Activated CD8-positive, alpha-beta memory T cell treated with anti-CD3 and anti-CD28 coated beads, Interleukin-2, amount 50 U/mL, for 4 hours (primary cell): Measurements from ENCODE around the gene SLC7A6.
A peak's percentile ranks its signal among the peaks of the same experiment; 100 is the strongest.

Experiments used
- DNase-seq: peaks from one replicate; pipeline ENCODE4 v3.0.0-alpha.2; 2020

SLC7A6 gene

DNA sequence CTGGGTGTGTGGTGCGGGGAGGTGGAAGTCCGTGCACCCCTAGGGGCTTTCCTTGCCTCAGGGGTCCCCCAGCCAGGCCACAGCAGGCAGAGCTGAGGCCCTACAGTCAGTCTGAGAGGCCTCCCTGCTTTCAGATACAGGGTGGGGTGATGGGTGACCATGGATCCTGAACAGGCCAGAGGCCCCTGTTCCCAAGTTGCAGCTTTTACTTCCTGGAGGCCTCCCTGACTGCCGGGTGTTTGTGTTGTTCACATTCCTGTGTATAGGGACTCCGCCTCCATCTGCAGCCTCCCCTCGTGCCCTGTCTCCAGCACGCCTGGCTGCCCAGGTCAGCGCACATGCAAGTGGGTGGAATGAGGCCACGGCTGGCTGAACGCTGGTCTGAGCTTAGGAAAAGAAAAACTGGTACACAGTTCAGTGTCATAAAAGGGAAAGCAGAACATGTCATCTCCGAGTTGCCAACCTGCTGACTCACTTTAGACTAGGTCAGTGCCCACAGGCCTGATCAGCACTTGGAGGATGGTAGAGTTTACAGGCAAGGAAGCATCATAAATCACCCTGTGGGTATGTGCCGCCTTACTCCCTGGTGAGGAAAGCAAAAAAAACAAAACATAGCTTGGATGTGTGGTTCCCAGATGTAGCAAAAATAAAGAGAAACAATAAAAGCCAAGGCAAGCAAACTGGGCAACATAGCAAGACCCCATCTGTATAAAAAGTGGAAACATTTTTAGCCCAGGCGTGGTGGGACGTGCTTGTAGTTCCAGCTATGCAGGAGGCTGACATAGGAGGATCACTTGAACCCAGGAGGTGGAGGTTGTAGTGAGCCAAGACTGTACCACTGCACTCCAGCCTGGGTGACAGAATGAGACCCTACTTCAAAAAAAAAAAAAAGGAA, 6.2 kb upstream of the SLC7A6 start:
- no peak for DNase-seq

GRCh38 chr16:68259007-68259825, 5.1 kb upstream of the SLC7A6 start:
- no peak for DNase-seq

DNA sequence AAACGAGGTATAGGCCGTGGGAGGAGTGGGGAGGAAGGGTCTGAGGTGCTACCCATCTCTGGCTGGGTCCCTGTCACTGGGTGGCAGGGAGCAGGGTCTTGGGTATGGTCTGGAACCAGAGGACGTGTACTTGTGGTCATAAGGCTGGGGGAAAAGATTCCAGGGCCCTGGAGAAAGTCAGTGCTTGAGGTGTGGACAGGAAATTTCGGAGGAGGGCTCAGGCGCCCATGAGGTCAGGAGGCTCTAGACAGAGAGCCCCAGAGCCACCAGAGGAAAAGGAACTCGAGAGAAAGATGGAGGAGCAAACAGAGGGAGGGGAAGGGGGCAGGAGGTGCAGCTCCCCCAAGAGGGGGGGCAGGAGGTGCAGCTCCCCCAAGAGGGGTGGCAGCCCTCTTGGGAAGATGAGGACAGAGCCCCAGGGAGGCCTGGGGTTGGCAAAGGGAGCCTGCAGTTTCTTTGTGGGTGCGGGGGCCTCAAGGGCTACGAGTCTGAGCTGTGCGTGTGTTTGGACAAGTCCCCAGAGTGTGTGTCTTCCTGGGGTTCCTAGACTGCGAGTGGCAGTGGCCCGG, 683 bp upstream of the SLC7A6 start:
- DNase-seq: no peak

DNA sequence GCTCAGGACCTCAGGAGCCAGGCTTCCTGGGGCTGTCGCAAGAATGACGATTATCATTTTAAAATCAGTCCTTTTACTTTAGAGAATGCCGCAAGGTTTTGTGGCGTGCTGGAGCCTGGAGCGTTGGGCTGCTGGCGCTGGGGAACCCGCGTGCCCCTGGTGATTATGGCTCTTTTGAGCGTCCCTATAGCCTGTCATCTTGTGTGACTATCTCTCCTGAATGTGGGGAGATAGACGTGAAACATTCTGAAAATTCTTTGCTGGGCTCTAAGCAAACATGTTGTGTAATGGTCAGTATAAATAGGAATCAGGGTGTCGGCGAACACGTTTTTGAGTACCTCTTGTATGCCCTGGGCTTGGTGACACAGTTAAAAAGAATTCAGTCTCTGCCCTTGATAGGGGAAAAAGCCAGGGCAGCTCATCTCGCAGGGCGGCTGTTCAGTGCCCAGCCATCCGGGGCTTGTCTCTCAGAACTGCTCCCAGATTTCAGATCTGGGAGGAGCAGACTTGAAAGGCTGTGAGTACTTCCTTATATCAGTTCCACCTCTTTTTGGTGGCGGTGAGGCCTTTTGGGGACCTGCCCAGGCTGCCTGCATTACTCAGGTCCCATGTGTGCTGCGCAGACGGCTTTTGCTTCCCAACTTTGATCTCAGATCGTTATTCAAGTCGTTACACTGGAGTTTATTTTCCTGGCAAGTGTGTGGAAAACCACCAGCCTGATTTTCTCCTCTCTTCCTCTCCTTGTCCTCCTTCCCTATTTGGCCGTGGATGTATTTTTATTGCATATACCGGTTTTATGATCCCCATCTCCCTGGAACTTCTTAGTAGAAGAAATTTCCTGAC, 973 bp downstream of the SLC7A6 start:
- peak; percentile 55 for DNase-seq

DNA sequence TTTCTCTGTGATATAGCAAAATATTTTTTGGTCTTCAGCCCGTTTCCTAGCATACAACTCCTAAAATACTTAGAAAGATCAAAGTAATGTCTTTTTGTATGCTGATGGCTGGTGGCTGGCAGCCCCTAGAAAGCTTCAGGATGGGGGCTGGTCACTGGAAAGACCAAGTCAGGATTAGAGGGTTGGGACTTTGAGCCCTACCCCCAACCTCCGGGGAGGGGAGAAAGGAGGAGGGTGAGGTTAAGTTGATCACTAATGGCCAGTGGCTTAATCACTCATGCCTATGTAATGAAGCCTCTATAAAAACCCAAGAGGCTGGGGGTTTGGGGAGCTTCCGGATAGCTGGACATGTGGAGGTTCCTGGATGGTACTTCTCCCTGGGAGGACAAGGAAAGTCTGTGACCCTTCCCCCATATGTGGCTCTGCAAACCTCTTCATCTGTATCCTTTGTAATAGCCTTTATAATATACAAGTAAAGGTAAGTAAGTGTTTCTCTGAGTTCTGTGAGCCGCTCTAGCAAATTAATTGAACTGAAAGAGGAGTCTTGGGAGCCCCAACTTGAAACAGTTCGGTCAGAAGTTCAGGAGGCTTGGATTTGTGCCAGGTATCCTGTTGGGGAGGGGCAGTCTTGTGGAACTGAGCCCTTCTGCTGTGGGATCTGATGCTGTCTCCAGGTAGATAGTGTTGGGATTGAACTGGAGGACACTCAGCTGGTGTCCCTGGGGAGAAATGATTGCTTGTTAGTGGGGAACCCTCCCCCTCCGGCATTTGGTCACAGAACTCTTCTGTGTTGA, 3.5 kb downstream of the SLC7A6 start:
- DNase-seq: no peak

DNA sequence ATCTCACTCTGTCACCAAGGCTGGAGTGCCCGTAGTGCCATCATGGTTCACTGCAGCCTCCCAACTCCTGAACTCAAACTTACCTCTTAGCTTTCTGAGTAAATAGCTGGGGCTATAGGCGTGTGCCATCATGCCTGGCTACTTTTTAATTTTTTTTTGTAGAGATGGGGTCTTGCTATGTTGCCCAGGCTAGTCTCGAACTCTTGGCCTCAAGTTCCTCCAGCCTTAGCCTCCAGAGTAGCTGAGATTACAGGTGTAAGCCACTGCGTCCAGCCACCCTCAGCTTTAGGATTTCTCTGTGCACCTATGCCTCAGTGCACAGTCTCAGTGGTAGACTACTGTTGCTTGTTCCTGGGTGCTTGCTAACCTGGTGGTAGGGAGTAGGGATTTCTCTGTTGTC, 5.5 kb downstream of the SLC7A6 start:
- DNase-seq: no peak

- no peak for DNase-seq
Measured at GRCh38 chr16:68270353-68270752, 6.0 kb downstream of the SLC7A6 start.

GRCh38 chr16:68272507-68273209, 8.3 kb downstream of the SLC7A6 start:
- DNase-seq: peak; percentile 34

DNA sequence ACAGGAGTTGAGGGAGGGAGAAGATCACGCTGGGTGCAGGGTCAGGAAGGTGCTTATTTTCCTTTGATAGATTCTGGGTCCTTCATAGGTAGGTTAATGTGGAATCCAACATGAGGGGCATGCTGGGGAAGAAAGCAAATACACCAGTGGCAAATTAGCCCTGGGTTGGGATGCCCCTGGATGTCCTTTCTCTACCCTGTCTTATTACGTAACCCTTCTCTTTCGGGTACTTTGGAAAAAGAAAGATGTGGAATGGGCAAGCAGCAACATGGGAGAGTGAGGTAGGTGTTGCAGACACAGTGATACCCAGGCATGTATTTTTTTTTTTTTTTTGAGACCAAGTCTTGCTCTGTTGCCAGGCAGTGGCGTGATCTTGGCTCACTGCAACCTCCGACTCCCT, 9.1 kb downstream of the SLC7A6 start:
- DNase-seq: no peak

GRCh38 chr16:68273896-68274295, 9.6 kb downstream of the SLC7A6 start:
- no peak for DNase-seq

GRCh38 chr16:68274441-68274840, 10.1 kb downstream of the SLC7A6 start:
- DNase-seq: no peak

DNA sequence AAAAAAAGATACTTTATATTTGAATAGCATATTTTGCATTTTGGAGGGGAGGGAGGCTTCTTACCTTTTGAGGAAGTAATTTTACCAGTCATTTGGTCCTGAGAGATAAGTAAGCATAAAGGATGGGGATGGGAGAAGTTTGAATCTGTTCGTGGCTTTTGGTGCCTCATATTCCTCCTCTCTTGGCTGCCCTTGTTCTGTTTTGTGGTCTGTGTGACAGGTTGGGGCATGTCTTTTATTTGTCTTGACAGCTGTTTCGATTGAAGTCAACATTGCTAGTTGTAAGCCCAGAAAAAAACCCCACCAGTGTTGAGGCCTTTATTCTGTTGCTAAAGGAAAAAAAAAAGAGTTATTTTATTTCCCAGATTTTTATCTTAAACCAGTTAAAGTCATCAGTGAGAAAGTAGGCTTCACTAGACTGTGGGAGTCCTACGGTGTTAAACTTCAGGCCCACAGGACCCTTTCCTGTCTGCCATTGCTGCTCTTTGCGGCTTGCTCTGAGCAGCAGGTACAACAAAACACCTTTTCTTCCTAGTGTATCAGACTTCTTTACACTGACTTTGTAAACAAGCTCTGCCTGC, 11.4 kb downstream of the SLC7A6 start:
- DNase-seq: peak; percentile 30

DNA sequence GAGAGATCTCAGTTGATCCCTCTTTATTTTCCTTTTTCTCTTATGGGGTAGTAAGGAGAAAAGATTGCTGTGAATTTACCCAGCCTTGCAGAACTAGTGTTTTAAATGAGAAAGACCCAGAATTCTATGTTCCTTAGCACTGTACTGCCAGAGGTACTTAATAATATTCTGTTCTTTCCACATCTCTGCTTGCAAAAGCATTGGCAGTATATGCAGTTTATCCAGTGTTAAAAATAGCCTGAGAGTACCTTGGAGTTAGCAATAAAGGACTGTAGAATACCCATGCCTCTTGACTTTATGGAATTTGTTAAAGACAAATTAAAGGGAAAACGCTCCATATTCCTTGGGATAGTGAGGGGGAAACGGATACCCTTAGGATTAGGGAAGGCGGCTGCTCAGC, 11.9 kb downstream of the SLC7A6 start:
- no peak for DNase-seq

- DNase-seq: no peak
Measured at GRCh38 chr16:68279726-68280558, 15.6 kb downstream of the SLC7A6 start.

DNA sequence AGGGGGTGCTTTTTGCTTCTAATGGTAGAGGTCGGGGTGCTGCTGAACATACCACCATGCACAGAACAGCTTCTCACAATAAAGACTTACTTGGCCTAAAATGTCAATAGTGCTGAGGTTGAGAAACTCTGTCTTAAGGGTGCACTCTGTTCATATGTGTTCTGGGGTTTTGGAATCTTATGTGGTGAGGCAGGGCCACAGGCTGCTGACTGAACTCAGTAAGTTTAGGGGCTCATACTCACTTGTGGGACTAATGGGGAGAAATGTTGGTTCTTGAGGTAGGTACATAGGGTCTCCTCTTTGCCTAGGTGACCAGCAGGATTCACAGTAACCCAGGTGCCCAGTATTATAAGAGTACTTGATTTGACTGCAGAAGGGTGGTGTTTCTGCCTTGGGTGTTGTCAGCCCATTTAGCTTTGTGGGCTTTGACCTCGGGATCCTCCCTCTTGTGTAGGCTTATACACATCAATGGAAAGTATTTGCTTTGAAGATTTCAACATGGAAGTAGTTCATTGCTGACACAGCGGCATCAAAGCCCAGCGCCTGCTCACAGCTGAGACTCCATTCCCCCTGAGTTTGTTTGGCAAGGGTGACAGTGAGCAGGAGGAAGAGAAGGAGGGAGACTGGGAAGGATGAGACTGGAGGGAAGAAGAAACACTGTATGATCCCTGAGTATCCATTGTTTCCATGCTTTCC, 17.2 kb downstream of the SLC7A6 start:
- DNase-seq: peak; percentile 37

DNA sequence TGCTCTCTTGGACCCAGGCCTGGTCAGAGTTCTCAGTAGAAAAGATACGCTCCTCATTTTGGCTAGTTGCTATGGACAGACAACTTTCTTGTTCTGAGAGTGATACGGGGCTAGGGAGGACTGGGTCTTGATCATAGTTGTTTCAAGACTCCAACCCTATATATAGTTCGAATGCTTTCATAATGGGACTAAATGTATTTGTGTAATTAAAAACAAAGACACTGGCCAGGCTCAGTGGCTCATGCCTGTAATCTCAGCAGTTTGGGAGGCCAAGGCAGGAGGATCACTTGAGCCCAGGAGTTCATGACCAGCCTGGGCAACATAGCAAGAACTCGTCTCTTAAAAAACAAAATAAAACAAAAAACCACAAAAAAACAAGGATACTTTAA, 17.7 kb downstream of the SLC7A6 start:
- no peak for DNase-seq

- no peak for DNase-seq
Measured at GRCh38 chr16:68283346-68283745, 19.0 kb downstream of the SLC7A6 start.

DNA sequence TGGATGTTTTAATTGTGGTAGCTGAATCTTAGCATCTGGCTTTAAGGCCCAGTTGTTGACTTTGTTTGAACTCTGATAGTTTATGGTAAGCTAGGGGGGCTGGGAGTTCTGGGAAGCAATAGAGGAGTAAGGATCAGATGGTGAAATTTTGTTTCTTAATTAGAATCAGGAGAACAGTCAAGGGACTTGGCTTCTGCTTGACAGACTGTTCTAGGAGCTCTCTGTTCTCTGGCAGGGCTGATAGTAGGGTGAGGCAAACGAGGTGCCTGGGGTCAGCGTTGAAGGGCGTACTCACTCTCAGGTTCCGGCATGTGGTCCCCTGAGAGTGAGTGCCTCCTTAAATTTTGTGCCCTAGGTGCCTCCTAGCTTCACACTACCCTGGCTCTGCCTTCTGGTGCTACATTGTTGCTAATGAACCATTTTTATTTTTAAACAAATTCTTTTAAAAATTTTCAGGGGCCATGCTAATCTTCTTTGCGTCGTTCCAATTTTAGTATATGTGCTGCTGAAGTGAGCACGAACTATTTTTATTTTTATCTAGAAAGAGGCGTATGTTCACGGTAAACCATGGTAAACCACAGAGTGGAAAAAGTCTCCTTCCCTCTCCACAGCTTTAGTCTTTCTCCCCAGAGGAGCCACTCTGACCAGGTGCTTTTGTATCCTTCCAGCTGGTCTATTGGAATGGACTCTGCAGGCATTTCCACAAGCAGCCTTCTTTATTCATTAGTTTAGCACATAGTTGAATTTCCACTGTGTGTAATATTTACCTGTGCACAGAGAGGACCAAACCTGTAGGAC, 19.7 kb downstream of the SLC7A6 start:
- DNase-seq: no peak
